ENCODE measurements around the gene DENND1A.

The DENND1A gene

DNA sequence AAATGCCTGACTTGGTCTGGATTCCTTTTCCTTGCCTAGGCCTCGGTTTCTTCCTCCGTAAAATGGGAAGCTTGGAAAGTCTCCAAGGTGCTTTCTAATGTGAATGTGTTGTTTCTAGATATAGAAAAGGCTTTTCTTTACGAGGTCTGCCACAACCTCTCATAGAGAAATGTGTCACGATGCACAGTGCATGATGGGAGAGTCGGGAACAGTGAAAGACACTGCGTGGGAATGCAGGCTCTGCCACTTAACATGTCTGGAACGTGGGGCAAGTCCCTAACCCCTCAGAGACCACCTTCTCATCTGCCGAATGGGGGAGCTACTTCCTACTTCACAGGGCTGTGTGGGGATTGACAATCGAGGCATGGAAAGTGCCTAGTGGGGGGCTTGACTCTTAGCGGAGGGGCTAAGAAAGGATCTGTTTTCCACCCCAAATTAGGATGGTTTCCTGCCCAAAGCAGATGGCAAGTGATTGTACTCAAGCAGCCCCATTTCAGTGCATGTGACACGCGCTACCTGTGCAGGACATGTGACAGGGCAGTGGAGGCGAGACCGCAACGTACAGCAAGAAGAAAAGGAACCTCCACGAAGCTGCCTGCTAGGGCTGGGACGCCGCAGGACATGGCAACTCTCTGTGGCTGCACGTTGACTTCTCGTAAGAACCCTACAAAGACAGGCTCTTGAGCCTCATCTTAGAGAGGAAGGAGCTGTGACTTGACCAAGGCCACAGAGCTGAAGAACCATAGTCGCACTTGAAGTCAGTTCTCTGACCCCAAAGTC is 458.7 kb downstream of the DENND1A start:
- TF ChIP-seq, protein P1, sequence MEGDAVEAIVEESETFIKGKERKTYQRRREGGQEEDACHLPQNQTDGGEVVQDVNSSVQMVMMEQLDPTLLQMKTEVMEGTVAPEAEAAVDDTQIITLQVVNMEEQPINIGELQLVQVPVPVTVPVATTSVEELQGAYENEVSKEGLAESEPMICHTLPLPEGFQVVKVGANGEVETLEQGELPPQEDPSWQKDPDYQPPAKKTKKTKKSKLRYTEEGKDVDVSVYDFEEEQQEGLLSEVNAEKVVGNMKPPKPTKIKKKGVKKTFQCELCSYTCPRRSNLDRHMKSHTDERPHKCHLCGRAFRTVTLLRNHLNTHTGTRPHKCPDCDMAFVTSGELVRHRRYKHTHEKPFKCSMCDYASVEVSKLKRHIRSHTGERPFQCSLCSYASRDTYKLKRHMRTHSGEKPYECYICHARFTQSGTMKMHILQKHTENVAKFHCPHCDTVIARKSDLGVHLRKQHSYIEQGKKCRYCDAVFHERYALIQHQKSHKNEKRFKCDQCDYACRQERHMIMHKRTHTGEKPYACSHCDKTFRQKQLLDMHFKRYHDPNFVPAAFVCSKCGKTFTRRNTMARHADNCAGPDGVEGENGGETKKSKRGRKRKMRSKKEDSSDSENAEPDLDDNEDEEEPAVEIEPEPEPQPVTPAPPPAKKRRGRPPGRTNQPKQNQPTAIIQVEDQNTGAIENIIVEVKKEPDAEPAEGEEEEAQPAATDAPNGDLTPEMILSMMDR (IDR thresholded peaks at IDR 0.05; ENCODE audit: insufficient read depth, missing control alignments) = no peak
- DNase-seq (ENCODE audit: insufficient read length, low spot score) (no peak), FAIRE-seq (no peak)

DNA sequence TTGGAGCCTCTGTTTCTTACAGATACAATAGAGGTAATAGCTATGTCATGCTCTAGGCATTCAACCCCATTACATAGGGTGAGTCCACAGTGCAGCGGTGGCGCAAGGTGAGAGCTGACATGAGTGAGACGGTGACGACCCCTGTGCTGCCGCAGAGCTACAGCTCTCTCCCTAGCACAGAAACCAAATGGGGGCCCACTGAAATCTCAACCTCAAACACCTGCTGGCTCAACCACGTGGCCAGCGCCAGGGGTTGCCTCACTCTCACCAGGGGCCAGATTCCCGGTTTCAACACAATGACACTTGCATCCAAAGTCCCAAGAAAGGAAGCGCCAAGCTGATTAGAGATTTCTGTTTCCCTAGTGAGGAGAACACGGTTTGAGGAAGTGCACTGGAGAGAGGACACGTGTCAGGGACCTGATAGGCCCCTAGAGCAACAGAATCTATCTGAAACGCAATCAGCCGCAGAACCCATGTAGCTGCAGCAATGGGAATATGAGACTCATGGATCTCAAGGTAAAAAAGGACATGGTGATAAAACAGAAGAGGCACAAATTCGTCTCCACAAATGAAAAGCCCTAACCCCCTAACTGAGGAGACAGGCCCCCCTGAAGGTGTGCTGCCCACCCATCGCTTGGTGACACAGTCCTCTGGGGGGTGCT is 459.7 kb downstream of the DENND1A start:
- DNase-seq (ENCODE audit: insufficient read length, low spot score) (no peak), FAIRE-seq (no peak)
- TF ChIP-seq, protein P1 (IDR thresholded peaks at IDR 0.05; ENCODE audit: insufficient read depth, missing control alignments) = no peak

DNA sequence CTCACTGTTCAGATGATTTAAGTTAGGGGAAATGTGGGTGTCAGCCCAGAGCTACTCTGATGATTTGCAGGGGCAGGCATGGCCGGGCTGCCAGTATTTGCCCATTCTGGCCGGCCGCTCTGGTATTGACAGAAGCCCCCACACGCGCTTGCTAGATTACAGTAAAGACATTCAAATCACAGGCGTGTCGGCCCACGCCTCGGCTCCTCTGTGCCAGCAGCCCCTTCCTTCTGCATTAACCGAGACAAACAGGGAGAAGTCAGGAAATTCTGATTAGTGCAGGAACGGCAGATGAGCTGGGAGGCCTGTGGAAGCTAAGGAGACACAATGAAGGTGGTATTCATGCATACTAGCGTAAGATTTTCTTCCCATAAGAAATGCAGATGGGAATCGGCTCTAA is 460.6 kb downstream of the DENND1A start:
- no peak for FAIRE-seq
- TF ChIP-seq, protein P1 (IDR thresholded peaks at IDR 0.05; ENCODE audit: insufficient read depth, missing control alignments) = no peak

DNA sequence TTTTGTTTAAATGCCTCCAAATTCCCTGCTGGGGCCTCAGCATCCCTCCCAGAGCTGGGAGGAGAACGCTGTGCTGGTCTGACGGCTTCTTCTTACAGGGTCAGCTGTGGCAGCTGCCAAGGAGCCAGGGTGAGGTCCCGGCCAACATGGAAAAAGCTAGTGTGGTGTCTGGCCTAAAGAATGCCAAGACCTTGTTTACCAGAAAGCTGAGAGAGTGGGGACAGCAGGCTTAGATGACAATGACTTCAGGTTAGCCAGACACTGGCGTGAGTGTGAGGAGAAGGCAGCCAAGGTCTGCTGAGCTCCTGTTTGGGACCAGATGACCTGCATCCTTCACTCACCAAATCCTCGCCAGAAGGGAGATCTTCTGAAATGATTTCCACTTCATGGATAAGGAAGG is 461.4 kb downstream of the DENND1A start:
- FAIRE-seq (no peak), DNase-seq (ENCODE audit: insufficient read length, low spot score) (no peak)
- TF ChIP-seq, protein P1 (IDR thresholded peaks at IDR 0.05; ENCODE audit: insufficient read depth, missing control alignments) = no peak

More for the DNA sequence above, 460.6 kb downstream of the DENND1A start:
- DNase-seq (ENCODE audit: insufficient read length, low spot score) = no peak

DNA sequence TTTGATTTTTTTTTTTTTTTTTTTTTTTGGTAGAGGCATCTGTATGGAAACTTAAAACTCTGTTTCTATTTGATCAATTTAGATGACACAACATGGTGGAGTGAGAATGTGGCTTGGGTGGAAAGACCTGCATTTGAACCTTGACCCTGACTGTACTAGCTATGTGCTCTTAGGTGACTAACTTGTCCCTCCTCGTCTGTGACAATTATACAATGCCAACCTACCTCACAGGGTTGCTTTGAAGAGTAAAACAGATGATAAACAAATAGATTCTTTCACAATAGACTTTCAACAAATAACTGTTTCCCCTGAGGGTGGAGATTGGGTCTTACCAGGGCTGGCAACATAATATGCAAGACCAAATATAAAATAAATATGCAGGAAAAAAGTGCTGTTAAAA is 464.6 kb downstream of the DENND1A start:
- TF ChIP-seq, protein P1 (IDR thresholded peaks at IDR 0.05; ENCODE audit: insufficient read depth, missing control alignments) = no peak
- FAIRE-seq (no peak), DNase-seq (ENCODE audit: insufficient read length, low spot score) (no peak)

DNA sequence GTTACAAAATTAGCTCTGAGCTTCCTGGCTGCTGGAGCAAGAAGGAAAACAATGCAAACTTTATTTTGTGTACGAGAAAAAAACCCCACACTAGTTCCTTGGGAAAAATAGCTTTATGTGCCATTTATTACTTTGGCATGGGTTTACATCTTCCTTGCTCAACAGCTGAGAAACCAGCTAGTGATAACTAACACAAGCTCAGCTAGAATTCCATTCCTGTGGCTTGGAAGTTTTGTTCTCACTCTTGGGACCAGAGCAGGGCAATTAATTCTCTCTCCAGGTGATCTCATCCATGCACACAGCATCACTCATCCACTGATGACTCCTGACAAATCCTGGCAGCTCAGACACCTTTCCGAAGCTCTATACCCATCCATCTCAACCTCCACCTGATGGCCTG is 469.8 kb downstream of the DENND1A start:
- FAIRE-seq (no peak), DNase-seq (ENCODE audit: insufficient read length, low spot score) (no peak)
- TF ChIP-seq, protein P1 (IDR thresholded peaks at IDR 0.05; ENCODE audit: insufficient read depth, missing control alignments) = no peak

DNA sequence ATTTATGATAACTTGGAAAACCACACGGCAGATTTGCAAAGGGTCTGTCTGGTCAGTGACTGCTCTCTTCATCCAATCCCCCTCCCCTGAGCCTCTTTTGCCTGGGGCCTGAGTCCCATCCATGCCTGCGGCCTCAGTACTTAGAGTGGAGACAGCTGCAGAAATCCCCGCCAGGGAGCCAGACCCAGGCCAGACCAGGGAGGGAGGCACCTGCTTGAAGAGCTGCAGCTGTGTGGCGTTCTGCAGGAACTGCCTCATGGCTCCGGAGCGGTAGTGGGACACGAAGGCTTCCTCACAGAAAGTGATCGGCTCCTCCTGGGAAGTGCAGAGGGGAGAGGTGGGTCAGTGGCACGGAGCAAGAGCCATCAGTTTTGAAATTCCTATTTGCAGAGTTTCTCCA is 472.3 kb downstream of the DENND1A start:
- no peak for FAIRE-seq
- DNase-seq (ENCODE audit: insufficient read length, low spot score) = no peak
- TF ChIP-seq, protein P1 (IDR thresholded peaks at IDR 0.05; ENCODE audit: insufficient read depth, missing control alignments) = no peak

Data from D721Med (cell line).